Measurements from ENCODE around the gene IFITM1.
"Not testable (repeated sequence)": the region's sequence is repeated elsewhere in the genome, so short reads cannot be mapped to it uniquely, and the experiment has no call there.

The IFITM1 gene

GRCh38 chr11:309979-310572, 3.8 kb upstream of the IFITM1 start:
- not testable (repeated sequence) for DNase-seq

- DNase-seq: not testable (repeated sequence)
These were observed 2.7 kb upstream of the IFITM1 start for GRCh38 chr11:311013-311748.

DNA sequence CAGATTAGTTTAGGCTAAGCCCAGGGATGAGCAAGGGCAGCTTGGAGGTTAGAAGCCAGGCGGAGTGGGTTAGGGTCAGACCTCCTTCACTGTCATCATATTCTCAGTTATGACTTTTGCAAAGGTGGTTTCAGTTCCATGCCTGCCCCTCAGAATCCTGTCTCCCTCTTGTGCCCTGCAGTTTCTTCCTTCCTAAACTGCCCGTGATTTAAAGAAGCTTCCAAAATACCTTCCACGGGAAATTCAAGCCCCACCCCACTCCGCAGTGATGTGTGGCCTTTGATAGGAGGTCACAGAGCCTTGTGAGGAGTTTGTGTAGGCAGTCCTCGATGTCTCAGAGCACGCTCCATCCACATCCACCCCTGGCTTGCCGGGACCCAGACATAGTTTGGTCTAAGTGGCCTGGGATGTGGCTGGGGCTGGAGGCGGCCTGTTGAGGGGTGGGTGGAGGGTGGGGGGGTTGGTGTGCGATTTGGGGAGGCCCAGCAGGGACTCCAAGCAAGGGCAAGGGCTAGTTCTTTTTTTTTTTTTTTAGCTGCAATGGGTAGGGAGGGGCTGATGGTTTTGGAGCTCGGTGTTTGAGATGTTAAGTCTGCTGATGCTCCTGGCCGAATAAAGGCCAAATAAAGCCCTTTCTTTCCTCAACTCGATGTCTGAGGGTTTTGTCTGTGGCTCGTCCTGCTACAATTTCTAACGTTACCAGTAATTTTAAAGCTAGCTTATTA, 1.6 kb upstream of the IFITM1 start:
- DNase-seq: no peak

DNA sequence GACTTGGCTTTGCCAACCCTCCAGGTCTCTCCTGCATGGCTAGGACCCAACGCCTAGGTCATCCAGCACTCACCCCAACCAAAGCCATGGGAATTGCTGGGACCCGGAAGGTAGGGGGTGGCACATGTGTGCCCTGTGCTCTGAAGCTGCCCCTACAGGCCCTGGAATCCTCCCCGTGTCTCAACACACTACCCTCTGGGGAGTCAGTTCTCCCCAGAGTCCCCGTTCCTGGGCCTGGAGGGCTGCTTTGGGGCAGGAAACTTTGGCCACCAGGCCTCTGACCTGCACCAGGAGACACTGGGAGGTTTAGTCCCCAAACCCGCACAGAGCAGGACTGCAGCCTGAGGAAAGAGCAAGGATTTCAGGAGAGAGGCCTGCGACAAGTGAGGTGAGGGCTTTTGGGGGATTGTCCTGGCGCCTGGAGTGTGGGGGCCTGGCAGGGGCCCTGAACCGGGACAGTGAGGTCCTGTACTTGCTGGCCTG, 495 bp upstream of the IFITM1 start:
- no peak for DNase-seq

DNA sequence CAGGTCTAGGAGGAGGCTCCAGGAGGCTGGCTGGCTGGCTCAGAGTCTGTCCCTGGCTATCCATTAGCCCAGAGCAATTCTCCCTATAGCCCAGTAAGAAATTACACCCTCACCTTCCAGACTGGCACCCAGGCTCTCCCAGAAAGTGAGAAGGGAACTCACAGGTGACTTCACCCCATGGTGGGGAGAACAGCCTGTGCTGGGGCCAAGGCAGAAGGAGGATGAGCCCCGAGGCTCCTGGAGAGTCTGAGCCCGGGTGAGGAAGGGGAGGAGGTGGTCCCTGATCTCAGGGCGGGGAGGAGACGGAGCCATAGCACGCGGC, 675 bp downstream of the IFITM1 start:
- not testable (repeated sequence) for DNase-seq

DNA sequence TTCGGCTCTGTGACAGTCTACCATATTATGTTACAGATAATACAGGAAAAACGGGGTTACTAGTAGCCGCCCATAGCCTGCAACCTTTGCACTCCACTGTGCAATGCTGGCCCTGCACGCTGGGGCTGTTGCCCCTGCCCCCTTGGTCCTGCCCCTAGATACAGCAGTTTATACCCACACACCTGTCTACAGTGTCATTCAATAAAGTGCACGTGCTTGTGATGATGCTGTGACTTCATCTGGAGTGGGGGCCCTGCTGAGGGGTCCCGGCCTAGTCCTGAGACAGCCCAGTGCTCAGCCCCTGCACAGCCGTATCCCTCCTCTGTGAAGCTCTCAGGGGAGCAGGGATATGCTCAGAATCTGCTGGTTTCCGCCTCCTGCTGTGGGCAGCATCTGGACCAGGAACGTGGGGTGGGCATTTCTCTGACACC, 1.2 kb downstream of the IFITM1 start:
- DNase-seq: no peak

DNA sequence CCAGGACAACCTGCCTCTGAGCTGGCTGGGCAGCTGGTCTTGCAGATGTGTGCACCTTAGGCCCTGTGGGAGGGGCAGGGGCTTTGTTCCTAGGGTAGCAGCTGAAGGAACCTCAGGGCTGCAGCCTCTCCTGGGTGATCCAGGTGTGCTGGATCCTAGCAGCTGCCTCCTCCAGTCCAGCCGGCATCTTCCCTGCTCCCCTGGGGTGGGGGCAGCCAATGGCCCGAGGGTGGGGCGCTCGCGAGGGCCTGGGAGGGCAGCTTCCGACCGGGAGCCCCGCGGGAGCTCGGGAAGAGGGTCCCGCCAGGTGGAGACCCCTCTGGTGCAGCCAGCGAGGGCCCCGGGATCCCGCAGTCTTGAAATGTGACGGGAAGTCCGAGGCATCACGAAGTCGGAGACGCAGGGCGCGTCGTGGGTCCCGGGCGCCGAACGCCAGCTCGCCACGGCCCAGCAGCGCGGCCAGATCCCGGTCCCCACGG, 1.7 kb downstream of the IFITM1 start:
- no peak for DNase-seq

GRCh38 chr11:316031-316701, 2.3 kb downstream of the IFITM1 start:
- no peak for DNase-seq

DNA sequence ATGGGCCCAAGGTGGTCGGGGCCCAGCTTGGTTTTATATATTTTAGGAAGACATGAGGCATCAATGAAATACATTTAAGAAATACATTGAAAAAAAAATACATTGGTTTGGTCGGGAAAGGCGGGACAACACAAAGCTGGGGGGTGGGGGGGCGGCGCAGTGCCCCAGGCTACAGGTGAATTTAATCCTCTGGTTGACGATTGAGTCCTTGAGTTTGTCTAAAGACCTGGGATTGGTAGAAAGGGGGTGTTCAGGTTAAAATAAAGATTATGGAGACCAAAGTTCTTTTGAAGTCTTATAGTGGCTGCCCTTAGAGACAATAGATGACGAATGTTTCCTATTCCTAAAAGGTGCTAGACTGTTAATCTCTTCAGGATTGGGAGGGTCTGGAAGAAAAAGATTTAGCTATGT, 3.1 kb downstream of the IFITM1 start:
- DNase-seq: peak; percentile 42

DNA sequence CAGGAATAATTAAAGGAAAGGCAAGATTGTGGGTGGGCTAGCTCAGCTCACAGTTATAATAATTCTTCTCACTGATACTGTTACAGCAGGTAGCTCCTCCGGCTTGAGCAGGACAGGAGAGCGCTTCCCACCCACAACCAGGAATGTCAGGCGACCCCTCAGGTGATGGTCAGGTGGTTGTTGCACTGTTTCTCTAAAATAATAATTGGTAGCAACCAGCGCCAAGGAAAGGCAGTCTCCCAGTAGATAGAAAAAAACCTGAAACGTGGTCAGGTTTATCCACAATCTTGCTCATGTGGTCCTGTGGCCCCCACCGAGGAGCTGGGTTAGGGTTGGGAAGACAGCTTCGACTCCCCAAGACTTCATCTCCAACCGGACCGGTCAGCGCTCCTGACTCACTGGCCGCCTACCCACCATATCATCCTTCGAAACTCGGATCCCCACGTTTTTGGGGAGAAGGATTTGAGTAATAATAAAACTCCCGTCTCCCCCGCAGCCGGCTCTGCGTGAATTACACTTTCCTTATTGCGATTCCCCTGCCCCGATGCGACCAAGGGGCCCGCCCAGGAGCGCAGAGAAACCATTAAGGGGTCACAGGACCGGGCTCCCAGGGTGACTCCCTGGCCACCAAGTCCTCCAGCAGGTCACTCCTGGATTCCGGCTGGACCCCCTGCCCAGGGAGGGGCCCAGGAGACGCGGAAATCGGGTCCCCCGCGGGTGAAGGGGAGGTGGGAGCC, 4.0 kb downstream of the IFITM1 start:
- not testable (repeated sequence) for DNase-seq

- DNase-seq: not testable (repeated sequence)
These were observed 4.7 kb downstream of the IFITM1 start for GRCh38 chr11:318405-319120.

GRCh38 chr11:319121-319887, 5.5 kb downstream of the IFITM1 start:
- not testable (repeated sequence) for DNase-seq

DNA sequence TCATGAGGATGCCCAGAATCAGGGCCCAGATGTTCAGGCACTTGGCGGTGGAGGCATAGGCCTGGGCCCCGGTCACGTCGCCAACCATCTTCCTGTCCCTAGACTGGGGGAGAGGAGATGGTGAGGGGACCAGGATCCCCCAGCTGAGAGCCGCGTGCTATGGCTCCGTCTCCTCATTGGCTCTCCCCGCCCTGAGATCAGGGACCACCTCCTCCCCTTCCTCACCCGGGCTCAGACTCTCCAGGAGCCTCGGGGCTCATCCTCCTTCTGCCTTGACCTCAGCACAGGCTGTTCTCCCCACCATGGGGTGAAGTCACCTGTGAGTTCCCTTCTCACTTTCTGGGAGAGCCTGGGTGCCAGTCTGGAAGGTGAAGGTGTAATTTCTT, 6.0 kb downstream of the IFITM1 start:
- not testable (repeated sequence) for DNase-seq

DNA sequence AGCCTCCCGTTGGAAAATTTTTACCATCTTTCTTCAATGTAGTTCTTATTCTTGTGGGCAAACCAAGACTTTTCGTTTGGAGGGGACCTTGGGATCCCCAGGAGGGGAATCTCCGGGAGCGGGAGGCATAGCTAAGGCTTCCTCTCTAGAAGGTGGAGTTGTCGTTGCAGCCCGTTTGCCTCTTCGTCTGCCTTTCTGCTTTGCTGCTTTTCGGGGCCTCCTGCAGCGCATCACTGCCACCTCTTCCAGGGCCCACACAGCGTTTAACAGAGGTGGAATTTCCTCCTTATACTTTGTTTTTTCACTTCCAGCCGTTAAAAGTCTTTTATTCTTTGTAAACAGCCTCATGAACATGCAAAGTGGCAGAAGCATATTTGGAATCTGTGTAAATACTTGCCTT, 10.3 kb downstream of the IFITM1 start:
- DNase-seq: no peak

GRCh38 chr11:324593-325517, 11.0 kb downstream of the IFITM1 start:
- not testable (repeated sequence) for DNase-seq

GRCh38 chr11:325796-326591, 12.2 kb downstream of the IFITM1 start:
- no peak for DNase-seq

GRCh38 chr11:326592-326841, 12.7 kb downstream of the IFITM1 start:
- DNase-seq: no peak

- peak; percentile 48 for DNase-seq
These were observed 13.2 kb downstream of the IFITM1 start for GRCh38 chr11:326842-327580.

DNA sequence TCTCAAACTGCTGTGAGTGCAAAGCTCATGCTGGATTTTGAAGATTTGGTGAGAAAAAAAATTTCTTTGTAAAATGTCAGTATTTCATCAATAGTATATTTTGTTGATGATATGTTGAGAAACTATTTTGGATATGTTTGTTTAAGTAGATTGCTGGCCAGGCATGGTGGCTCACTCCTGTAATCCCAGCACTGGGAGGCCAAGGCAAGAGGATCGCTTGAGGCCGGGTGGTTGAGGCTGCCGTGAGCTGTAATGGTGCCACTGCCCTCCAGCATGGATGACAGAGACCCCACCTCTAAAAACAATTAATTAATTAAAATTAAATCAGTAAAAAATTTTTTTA, 13.7 kb downstream of the IFITM1 start:
- no peak for DNase-seq

Measured in effector CD8-positive, alpha-beta T cell (primary cell).